Erythroblast (primary cell): ENCODE measurements around the gene KRTAP10-3.
"Not testable (repeated sequence)": the region's sequence is repeated elsewhere in the genome, so short reads cannot be mapped to it uniquely, and the experiment has no call there.

Source experiments
- DNase-seq, 2 experiments: peaks; one replicate each; lab custom pipeline; 2025; lab: John Stamatoyannopoulos, UW
- GATA1 ChIP-seq: IDR thresholded peaks from 2 replicates; pipeline ENCODE4 v1.6.1; 2011; ENCODE audit warnings: low read depth, mild to moderate bottlenecking, control low read depth, low read length, moderate library complexity
- POLR2A ChIP-seq: IDR thresholded peaks from 2 replicates; pipeline ENCODE4 v1.6.1; 2011; ENCODE audit warnings: mild to moderate bottlenecking, low read length

The KRTAP10-3 gene

GRCh38 chr21:44581158-44581557 lies 22.6 kb upstream of the KRTAP10-3 start:
- no peak for TF ChIP-seq POLR2A
- TF ChIP-seq GATA1: no peak
- DNase-seq: no peak

- not testable (repeated sequence) for DNase-seq
Observed at GRCh38 chr21:44580231-44580821, 21.7 kb upstream of the KRTAP10-3 start, which contains the start of gene KRTAP10-5. TSS of gene KRTAP10-5 (minus strand) at chr21:44580604. CDS start at chr21:44580578, 26 bp downstream.

GRCh38 chr21:44579833-44580144 lies 21.2 kb upstream of the KRTAP10-3 start:
- TF ChIP-seq POLR2A (no peak), GATA1 (no peak)

GRCh38 chr21:44579056-44579832 lies 20.6 kb upstream of the KRTAP10-3 start:
- no peak for TF ChIP-seq GATA1

More at GRCh38 chr21:44579833-44580144, 21.2 kb upstream of the KRTAP10-3 start:
- no peak for DNase-seq

GRCh38 chr21:44578371-44579055 lies 19.9 kb upstream of the KRTAP10-3 start:
- no peak for DNase-seq
- TF ChIP-seq GATA1 (no peak), POLR2A (no peak)

More at GRCh38 chr21:44579056-44579832, 20.6 kb upstream of the KRTAP10-3 start:
- no peak for DNase-seq

GRCh38 chr21:44576025-44576420 lies 17.4 kb upstream of the KRTAP10-3 start:
- TF ChIP-seq GATA1 (no peak), POLR2A (no peak)
- DNase-seq: no peak

GRCh38 chr21:44575307-44576024 lies 16.9 kb upstream of the KRTAP10-3 start:
- TF ChIP-seq POLR2A (no peak), GATA1 (no peak)
- DNase-seq: no peak

- no peak for TF ChIP-seq GATA1
- no peak for TF ChIP-seq POLR2A
- no peak for DNase-seq
Observed at GRCh38 chr21:44574457-44575306, 16.1 kb upstream of the KRTAP10-3 start.

GRCh38 chr21:44573630-44574456 lies 15.2 kb upstream of the KRTAP10-3 start, which contains the start of gene KRTAP10-4:
TSS of gene KRTAP10-4 (plus strand) at chr21:44573729. CDS start at chr21:44573759, 30 bp downstream.
- DNase-seq: not testable (repeated sequence)

GRCh38 chr21:44572959-44573583 lies 14.5 kb upstream of the KRTAP10-3 start:
- TF ChIP-seq GATA1: no peak
- no peak for TF ChIP-seq POLR2A
- DNase-seq: no peak

GRCh38 chr21:44571844-44572782 lies 13.5 kb upstream of the KRTAP10-3 start:
- DNase-seq: no peak
- TF ChIP-seq GATA1 (no peak), POLR2A (no peak)
